RPMI8226 (cell line): ENCODE measurements around the gene FGGY.
"Not testable (repeated sequence)": the region's sequence is repeated elsewhere in the genome, so short reads cannot be mapped to it uniquely, and the experiment has no call there.

ENCODE experiments used
- DNase-seq: peaks from one replicate; pipeline ENCODE4 v3.0.0-alpha.2; 2015

Gene FGGY

DNA sequence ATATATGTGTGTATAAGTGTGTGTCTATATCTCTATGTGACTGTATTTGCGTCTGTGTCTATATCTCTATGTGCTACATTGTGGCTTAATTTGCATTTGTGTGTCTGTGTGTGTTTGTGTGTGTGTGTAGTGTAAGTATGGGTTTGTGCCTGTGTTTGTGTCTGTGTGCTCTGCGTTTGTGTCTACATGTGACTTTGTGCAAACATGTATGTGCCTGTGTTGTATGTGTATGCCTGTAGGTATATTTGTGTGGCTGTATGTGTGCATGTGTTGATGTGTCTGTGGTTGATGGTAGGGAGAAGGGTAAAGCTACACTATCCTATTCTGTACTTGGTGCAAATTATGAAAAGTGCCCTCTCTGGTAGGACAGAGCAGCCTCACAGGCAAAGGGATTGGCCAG is 7.3 kb upstream of the FGGY start:
- no peak for DNase-seq

DNA sequence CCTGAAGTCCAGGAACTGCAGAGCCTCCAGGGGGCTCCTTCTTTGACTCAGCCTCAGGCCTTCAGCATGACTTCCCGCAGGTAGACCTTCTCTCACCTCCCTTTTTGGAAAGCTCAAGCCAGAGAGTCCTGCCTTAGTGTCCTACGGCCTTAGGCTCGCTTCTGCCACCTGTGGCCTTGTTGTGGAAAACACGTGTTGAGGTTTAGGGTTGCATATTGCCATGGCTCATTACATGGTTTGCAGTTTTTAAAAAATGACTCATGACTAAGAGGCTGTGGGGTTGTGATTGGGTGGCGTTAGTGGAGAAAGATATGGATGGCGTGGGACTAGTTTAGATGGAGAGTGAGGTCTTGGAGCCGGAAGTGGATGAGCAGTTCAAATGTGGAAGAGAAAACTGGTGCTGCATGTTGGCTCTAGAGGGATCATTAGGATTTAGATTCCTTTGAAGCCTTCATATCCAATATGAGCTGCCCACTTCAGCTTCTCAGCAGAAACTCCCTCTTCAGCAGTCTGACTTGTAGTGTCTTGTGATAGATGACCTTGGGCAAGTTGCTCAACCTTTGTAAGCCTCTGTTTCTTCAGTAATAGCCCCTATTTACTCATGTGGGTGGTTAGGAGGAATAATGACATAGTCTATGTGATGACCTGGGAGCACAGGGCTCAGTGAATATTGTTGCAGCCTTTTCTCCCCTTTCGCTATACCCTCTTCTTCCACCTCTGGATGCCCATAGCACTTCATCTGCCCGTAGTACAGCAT is 6.5 kb upstream of the FGGY start:
- DNase-seq, result peak; percentile 49

GRCh38 chr1:59291561-59291960 is 5.3 kb upstream of the FGGY start:
- no peak for DNase-seq

- no peak for DNase-seq
These were observed 4.3 kb upstream of the FGGY start for GRCh38 chr1:59292562-59292961.

- no peak for DNase-seq
These were observed 3.7 kb upstream of the FGGY start for GRCh38 chr1:59293206-59293605.

GRCh38 chr1:59293849-59294248 is 3.0 kb upstream of the FGGY start:
- no peak for DNase-seq

GRCh38 chr1:59294423-59294822 is 2.5 kb upstream of the FGGY start:
- no peak for DNase-seq

DNA sequence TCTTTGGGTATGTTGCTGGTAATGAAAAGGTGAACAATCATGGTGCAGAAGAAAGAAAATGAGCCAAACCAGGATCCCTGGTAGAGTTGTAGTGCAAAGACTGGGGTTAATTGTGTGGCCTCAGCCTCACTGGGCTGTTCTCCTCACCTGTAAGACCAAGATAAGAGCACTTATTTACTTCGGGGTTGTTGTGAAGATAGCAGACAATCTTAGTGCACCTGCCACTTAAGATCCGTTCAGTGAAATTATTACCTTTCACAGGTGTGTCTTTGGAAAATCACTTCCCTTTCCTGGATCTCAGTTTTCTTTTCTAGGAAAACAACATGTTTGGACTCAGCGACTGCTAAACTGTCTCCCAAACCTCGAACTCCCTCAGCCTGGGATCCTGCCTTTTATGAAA is 1.3 kb upstream of the FGGY start:
- DNase-seq, result no peak

- DNase-seq, result no peak
These were observed 1.2 kb downstream of the FGGY start for GRCh38 chr1:59298026-59298583.

DNA sequence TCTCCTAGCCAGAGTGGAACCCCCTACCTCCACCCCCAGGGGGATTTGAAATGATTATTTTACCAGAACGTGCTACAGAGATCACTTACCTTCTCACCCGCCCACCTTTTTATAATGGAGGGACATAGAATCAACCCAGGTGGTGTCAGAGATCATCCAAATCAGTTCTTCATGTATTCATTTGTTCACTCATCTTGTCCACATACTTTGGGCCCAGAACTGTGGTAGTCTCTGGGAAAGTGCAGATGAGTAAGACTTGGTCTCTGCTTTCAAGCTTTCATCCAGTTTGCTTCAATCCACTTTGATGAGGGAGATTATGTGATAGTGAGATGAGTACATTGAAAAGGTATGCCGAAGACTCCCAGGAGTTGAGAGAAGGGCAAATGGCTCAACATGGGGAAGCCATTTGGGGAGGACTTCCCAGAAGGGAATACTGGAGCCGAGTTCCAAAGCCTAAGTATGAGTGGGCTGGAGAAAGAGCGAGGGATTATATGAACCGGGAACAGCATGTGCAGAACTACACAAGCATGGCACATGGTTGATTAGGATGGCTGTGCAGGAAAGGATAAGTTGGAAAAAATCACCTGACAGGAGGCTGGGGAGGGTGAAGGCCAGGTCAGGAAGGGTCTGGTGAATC is 1.9 kb downstream of the FGGY start:
- DNase-seq, result no peak

- not testable (repeated sequence) for DNase-seq
These were observed 2.8 kb downstream of the FGGY start for GRCh38 chr1:59299670-59300069.

DNA sequence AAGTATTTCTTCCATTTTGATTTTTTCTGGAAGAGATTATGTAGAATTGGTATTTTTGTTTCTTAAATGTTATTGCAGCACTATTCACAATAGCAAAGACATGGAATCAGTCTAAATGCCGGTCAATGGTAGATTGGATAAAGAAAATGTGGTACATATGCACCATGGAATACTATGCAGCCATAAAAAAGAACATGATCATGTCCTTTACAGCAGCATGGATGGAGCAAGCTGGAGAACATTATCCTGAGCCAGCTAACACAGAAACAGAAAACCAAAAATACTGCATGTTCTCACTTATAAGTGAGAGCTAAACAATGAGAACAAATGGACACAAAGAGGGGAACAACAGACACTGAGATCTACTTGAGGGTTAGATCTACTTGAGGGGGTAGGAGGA is 5.4 kb downstream of the FGGY start:
- no peak for DNase-seq

DNA sequence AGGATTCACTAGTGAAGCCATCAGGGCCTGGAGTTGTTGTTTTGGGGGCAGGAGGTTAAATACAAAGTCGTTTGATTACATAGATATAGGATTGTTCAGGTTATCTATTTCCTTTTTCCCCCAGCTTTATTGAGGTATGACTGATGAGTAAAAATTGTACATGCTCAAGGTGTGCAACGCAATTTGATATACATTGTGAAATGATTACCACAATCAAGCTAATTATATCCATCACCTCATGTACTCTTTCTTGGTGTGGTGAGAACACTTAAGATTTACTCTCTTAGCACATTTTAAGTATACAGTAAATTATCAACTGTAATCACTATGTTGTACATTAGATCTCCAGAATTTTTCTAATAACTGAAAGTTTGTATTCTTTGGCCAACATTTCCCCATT is 6.0 kb downstream of the FGGY start:
- DNase-seq, result no peak

DNA sequence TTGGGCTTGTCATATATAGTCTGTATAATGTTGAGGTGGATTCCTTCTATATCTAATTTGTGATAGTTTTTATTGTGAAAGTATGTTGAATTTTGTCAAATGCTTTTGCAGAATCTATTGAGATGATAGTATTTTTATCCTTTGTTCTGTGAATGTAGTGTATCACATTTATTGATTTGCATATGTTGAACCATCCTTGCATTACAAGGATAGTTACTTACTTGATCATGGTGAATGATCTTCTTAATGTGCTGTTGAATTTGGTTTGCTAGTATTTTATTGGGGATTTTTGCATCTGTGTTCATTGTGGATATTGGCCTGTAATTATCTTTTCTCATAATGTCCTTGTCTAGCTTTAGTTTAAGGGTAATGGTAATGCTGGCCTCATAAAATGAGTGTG is 8.3 kb downstream of the FGGY start:
- no peak for DNase-seq

DNA sequence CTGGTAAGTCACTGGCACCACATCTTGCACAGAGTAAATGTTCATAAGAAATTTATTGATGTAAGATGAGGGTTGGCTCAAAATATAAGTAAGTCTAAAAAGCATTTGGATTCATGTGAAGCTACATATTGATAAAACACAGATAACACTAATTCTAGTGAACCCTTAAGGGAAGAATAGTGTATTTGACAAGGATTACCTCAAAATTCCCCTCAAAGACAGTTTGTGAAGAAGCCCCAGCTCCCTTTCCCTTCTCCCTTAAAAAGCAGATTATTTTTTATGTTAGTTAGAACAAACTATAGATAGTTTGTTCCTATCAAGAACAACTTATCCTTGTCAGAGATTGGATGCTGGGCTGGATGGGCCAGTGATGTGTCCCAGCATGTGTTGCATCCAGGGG is 10.7 kb downstream of the FGGY start:
- no peak for DNase-seq

- no peak for DNase-seq
These were observed 11.9 kb downstream of the FGGY start for GRCh38 chr1:59308839-59309238.

DNA sequence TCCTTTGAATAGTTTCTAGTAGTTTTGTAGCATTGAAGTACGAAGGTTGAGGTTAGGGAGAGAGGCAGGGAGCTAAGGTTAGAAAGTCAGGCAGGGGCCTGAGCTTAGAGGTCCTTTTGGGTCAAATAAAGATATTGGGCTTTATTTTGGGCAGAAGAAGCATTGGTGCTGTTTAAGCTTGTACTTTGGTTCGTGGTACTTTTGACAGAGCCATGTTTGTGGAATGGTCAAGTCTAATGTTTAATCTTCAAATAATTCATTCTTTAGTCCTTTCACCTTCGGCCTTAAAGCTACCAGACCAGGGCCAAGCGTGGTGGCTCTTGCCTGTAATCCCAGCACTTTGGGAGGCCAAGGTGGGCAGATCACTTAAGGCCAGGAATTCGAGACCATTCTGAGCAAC is 12.5 kb downstream of the FGGY start:
- DNase-seq, result no peak

DNA sequence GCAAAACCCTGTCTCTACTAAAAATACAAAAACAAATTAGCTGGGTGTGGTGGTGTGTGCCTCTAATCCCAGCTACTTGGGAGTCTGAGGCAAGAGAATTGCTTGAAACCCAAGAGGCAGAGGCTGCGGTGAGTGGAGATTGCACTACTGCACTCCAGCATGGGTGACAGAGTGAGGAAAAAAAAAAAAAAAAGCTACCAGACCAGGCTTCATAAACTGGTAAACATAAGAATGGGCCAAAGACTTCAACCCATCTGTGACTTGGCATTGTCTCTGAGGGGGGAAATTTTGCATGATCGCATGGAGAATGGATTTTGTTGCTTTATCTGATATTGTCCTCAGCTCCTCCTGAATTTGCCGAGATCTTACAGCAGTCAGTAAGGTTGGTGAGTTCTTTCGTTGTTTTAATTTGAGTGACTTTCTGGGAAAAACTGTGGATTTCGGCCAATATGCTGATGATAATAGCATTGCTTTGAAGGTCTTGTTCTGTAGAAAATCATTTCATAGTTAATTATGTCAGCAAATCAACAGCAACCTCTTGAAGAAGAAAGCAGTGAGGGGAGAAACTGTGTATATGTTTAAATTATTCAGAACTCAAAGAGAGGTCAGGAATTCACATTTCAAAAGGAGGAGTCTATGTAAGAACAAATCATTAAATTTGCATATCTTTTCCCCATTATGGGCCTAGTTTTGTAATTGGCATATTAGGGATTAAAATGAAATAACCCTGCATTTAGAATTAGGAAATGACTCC is 13.1 kb downstream of the FGGY start:
- no peak for DNase-seq

- DNase-seq, result no peak
These were observed 13.8 kb downstream of the FGGY start for GRCh38 chr1:59310549-59311250.

GRCh38 chr1:59314776-59315528 is 18.1 kb downstream of the FGGY start:
- DNase-seq, result no peak

GRCh38 chr1:59315529-59316463 is 18.9 kb downstream of the FGGY start:
- no peak for DNase-seq
